Neural progenitor cell (in vitro differentiated cells): ENCODE measurements around the gene PODXL2.

Source experiments
- EZH2 ChIP-seq: fragments of 200-600 bp; sonication (generic); IDR thresholded peaks from 2 replicates; pipeline ENCODE4 v1.6.1; 2017; ENCODE audit warnings: antibody characterized with exemption, mild to moderate bottlenecking, moderate library complexity
- TF ChIP-seq, protein P1 (sequence below): fragments of 200-600 bp; sonication (generic); IDR thresholded peaks from 2 replicates; pipeline ENCODE4 v1.5.1; 2017; ENCODE audit warnings: antibody characterized with exemption, mild to moderate bottlenecking

DNA sequence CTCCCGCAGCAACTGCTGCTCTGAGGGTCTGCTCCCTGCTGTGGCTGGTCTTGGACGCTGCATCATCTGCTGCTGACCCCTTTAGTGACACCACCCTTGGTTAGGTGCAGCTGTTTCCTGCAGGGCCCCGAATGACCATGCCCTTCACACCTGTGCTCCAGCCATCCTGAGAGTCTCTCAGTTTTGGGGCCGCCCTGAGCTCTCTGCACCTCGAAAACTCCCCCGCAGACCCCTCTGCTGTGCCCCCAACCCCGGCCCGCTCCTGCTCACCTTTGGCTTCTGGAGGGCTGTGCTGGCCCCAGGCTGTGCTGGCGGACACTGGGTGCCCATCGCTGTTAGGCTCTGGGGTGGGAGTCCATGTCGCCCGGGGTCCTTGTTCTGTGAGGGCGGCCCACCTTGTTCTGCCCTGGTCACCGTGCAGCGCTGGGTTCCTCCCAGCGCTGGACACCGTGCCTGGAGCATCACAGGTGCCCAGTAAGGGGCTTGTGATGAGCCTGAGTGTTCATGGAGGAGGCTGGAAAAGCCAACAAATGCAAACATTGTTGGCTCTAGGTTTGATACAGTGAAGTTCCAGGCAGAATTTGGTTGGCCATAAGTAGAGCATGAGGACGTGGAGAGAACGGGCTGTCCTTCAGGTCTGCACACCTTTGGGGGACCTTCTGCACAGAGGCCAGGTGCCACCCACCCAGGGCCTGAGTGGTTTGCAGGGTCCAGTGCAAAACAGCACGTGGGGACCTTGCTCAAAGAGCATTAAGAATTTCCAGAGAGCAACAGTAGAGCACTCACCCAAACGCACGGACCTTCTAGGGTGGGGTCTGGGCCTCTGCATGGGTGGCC, 56.1 kb downstream of the PODXL2 start:
- TF ChIP-seq, protein P1, sequence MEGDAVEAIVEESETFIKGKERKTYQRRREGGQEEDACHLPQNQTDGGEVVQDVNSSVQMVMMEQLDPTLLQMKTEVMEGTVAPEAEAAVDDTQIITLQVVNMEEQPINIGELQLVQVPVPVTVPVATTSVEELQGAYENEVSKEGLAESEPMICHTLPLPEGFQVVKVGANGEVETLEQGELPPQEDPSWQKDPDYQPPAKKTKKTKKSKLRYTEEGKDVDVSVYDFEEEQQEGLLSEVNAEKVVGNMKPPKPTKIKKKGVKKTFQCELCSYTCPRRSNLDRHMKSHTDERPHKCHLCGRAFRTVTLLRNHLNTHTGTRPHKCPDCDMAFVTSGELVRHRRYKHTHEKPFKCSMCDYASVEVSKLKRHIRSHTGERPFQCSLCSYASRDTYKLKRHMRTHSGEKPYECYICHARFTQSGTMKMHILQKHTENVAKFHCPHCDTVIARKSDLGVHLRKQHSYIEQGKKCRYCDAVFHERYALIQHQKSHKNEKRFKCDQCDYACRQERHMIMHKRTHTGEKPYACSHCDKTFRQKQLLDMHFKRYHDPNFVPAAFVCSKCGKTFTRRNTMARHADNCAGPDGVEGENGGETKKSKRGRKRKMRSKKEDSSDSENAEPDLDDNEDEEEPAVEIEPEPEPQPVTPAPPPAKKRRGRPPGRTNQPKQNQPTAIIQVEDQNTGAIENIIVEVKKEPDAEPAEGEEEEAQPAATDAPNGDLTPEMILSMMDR: no peak
- TF ChIP-seq EZH2: no peak
